T-cell (primary cell): ENCODE results near the gene LCP2. TPM values are rescaled to one million over a fixed set of nuclear protein-coding genes. Genes with fewer than 3 reads are reported as not detected.

Experiments
- ATAC-seq, 4 experiments: fragments of 200-7000 bp in 3 of 4; fragments of 150-1000 bp in 1 of 4; cut with Tn5 transposase; replicated peaks in 1 of 4; 1 replicate in 3 of 4; 2 replicates in 1 of 4; pipeline ENCODE4 v1.10.0; 2021; ENCODE audit warnings: moderate library complexity in 3 of 4, mild to moderate bottlenecking in 2 of 4, moderate number of reproducible peaks in 1 of 4
- CTCF ChIA-PET, 2 donors: fragments of 300-600 bp; sonication (Branson Sonifier 250); formaldehyde crosslinking; loops; one replicate each; lab custom pipeline; 2022; ENCODE audit warnings: antibody characterized with exemption in 2 of 2; lab: Charles Lee
- POLR2A ChIA-PET, 2 donors: fragments of 300-600 bp; sonication (Branson Sonifier 250); formaldehyde crosslinking; loops; one replicate each; lab custom pipeline; 2022; ENCODE audit warnings: antibody characterized with exemption in 2 of 2; lab: Charles Lee
- DNase-seq, 35 experiments: peaks; one replicate each; pipeline versions ENCODE4 v3.0.0 to v3.0.0-alpha.2; 2013 to 2023
- H3K27ac ChIP-seq: one replicate; pipeline ENCODE4 v1.5.1; 2013; ENCODE audit warnings: low read length
- H3K27me3 ChIP-seq, 2 experiments: replicated peaks in 1 of 2; 1 replicate in 1 of 2; 2 replicates in 1 of 2; pipeline versions ENCODE4 v1.6.1 to v1.7.0; 2013; ENCODE audit warnings: low read length in 1 of 2, mixed read lengths in 1 of 2; ENCODE audit not compliant: control insufficient read depth in 2 of 2, insufficient read depth in 2 of 2; ENCODE audit errors: extremely low read depth in 1 of 2
- H3K36me3 ChIP-seq, 2 donors: 1 replicate in 1 of 2; 2 replicates in 1 of 2; pipeline versions ENCODE4 v1.6.1 to v1.7.0; 2013; ENCODE audit warnings: low read length in 1 of 2; ENCODE audit not compliant: control insufficient read depth in 2 of 2, insufficient read depth in 1 of 2; ENCODE audit errors: extremely low read depth in 1 of 2
- H3K4me1 ChIP-seq, 2 experiments: 1 replicate in 1 of 2; 2 replicates in 1 of 2; pipeline versions ENCODE4 v1.6.1 to v1.7.0; 2013; ENCODE audit warnings: low read length in 2 of 2, mixed read lengths in 1 of 2; ENCODE audit not compliant: insufficient read depth in 2 of 2, control insufficient read depth in 1 of 2; ENCODE audit errors: extremely low read depth in 1 of 2
- H3K4me3 ChIP-seq, 2 donors: 1 replicate in 1 of 2; 2 replicates in 1 of 2; pipeline versions ENCODE4 v1.5.1 to v1.7.0; 2013; ENCODE audit warnings: mild to moderate bottlenecking in 2 of 2, low read length in 1 of 2, moderate library complexity in 1 of 2; ENCODE audit not compliant: control insufficient read depth in 1 of 2; ENCODE audit errors: extremely low read depth in 1 of 2
- H3K9me3 ChIP-seq: 2 replicates; pipeline ENCODE4 v1.7.0; 2013
- H3K27ac Mint-ChIP-seq, 2 donors: one replicate each; pipeline ENCODE4 v1.8.0; 2020 to 2021; ENCODE audit warnings: mild to moderate bottlenecking in 2 of 2, mixed read lengths in 2 of 2
- H3K27me3 Mint-ChIP-seq, 2 donors: one replicate each; pipeline ENCODE4 v1.8.0; 2021 to 2022; ENCODE audit warnings: mixed read lengths in 2 of 2
- H3K36me3 Mint-ChIP-seq: one replicate; pipeline ENCODE4 v1.8.0; 2021; ENCODE audit warnings: mixed read lengths
- H3K4me1 Mint-ChIP-seq, 3 donors: one replicate each; pipeline ENCODE4 v1.8.0; 2020 to 2022; ENCODE audit warnings: mixed read lengths in 3 of 3, mild to moderate bottlenecking in 1 of 3
- H3K4me3 Mint-ChIP-seq, 3 donors: one replicate each; pipeline ENCODE4 v1.8.0; 2020 to 2022; ENCODE audit warnings: mild to moderate bottlenecking in 3 of 3, mixed read lengths in 3 of 3, moderate library complexity in 3 of 3
- H3K9me3 Mint-ChIP-seq, 3 donors: one replicate each; pipeline ENCODE4 v1.8.0; 2020 to 2022; ENCODE audit warnings: mixed read lengths in 3 of 3
- WGBS: methylation state at CpG from one replicate; pipeline ENCODE4 v1.1.5; 2013; ENCODE audit warnings: missing lambda C conversion rate; ENCODE audit not compliant: insufficient coverage; 5-methylcytosine and 5-hydroxymethylcytosine counted together
- total RNA-seq, 35 experiments: library from RNA in 6 of 35; stranded (reverse) in 6 of 35; fragments of 120-200 nt in 1 of 35; gene quantifications; one replicate each; pipeline versions ENCODE4 v1.2.1 to v1.2.4 and lab custom pipeline; 2013 to 2026

The LCP2 gene
- total RNA-seq, 5 donors from 2014 or later (not counting 1 experiment from before 2014, with no cell fraction given) = 355 to 394 (median 374) TPM

- H3K9me3 ChIP-seq = no peaks in the 10 kb centered on the region
- Mint-ChIP-seq H3K36me3 (peaks cover 81% of the 10 kb centered on the region), H3K27me3 (no peaks in the 10 kb centered on the region), H3K27ac (peak overlapping the region; percentile 91 to 95), H3K4me3 (peak overlapping the region in 1 of 3 donors; percentile 31), H3K4me1 (peaks cover 93 to 97% (median 96%) of the 10 kb centered on the region in 3 donors), H3K9me3 (no peaks in the 10 kb centered on the region)
- no peaks in the 10 kb centered on the region for H3K27me3 ChIP-seq
- DNase-seq = no peak
- no peak overlapping the region for H3K4me3 ChIP-seq
- peaks cover 85 to 86% of the 10 kb centered on the region in 2 experiments for H3K4me1 ChIP-seq
- peaks cover 8 to 96% of the 10 kb centered on the region in 2 donors for H3K36me3 ChIP-seq
- whole genome bisulfite sequencing = 83% methylated on average over 1 of the region's 5 CpGs
- CTCF ChIA-PET = interaction anchor here (1.0 to 5.2 kb wide), 11 partner anchors 9 to 73 kb away, joined by 3 to 60 read pairs (median 12); no protein-coding TSS in a partner anchor
- H3K27ac ChIP-seq = peak overlapping the region; percentile 54
- POLR2A ChIA-PET = interaction anchor here in 1 of 2 donors (2.1 kb wide), 1 partner anchor 69 kb away, joined by 9 read pairs; no protein-coding TSS in a partner anchor
- no peak for ATAC-seq
These were observed 32.1 kb downstream of the LCP2 start for GRCh38 chr5:170265522-170265921.

GRCh38 chr5:170263906-170264305 lies 33.7 kb downstream of the LCP2 start:
- Mint-ChIP-seq H3K4me3 (peak overlapping the region in 1 of 3 donors; percentile 64), H3K27ac (peak overlapping the region; percentile 96 to 97), H3K36me3 (peaks cover 83% of the 10 kb centered on the region), H3K27me3 (no peaks in the 10 kb centered on the region), H3K9me3 (no peaks in the 10 kb centered on the region), H3K4me1 (peaks cover 90 to 98% (median 97%) of the 10 kb centered on the region in 3 donors)
- H3K36me3 ChIP-seq = peaks cover 13 to 96% of the 10 kb centered on the region in 2 donors
- no peaks in the 10 kb centered on the region for H3K27me3 ChIP-seq
- H3K4me1 ChIP-seq = peaks cover 77 to 81% of the 10 kb centered on the region in 2 experiments
- CTCF ChIA-PET = no interaction called here
- H3K4me3 ChIP-seq = no peak overlapping the region
- no peaks in the 10 kb centered on the region for H3K9me3 ChIP-seq
- WGBS = no CpG with 5 or more reads among the region's 4 CpGs
- peak overlapping the region; percentile 15 for H3K27ac ChIP-seq
- DNase-seq (no peak), ATAC-seq (no peak)
- POLR2A ChIA-PET = no interaction called here

GRCh38 chr5:170262061-170263045 lies 35.2 kb downstream of the LCP2 start:
- peaks cover 90 to 94% (median 93%) of the 10 kb centered on the region in 3 donors for H3K4me1 Mint-ChIP-seq
- 0% methylated on average over 5 of the region's 15 CpGs for WGBS
- DNase-seq (peak in 33 of 35 experiments; percentile 29 to 81 (median 57)), ATAC-seq (peak; percentile 84 to 90 (median 86))
- H3K27ac ChIP-seq = peak overlapping the region; percentile 73
- peak overlapping the region in 1 of 2 donors; percentile 18 for H3K4me3 ChIP-seq
- ChIA-PET CTCF (interaction anchor here (0.6 to 2.3 kb wide), 19 partner anchors 9 to 681 kb away, joined by 3 to 14 read pairs (median 4); no protein-coding TSS in a partner anchor), POLR2A (interaction anchor here (0.6 to 1.9 kb wide), 11 partner anchors 10 to 126 kb away, joined by 3 to 6 read pairs (median 3); no protein-coding TSS in a partner anchor)
- H3K36me3 ChIP-seq = peaks cover 20 to 96% of the 10 kb centered on the region in 2 donors
- H3K27ac Mint-ChIP-seq = peak overlapping the region; percentile 96 to 97
- peak overlapping the region; percentile 37 to 64 (median 62) for H3K4me3 Mint-ChIP-seq
- peaks cover 66 to 67% of the 10 kb centered on the region in 2 experiments for H3K4me1 ChIP-seq
- H3K9me3 ChIP-seq = no peaks in the 10 kb centered on the region
- H3K9me3 Mint-ChIP-seq = no peaks in the 10 kb centered on the region
- H3K27me3 Mint-ChIP-seq = no peaks in the 10 kb centered on the region
- H3K27me3 ChIP-seq = no peaks in the 10 kb centered on the region
- peaks cover 86% of the 10 kb centered on the region for H3K36me3 Mint-ChIP-seq

GRCh38 chr5:170261528-170262043 lies 36.0 kb downstream of the LCP2 start:
- Histone ChIP-seq H3K4me1 (peaks cover 59 to 66% of the 10 kb centered on the region in 2 experiments), H3K36me3 (peaks cover 24 to 96% of the 10 kb centered on the region in 2 donors), H3K27me3 (no peaks in the 10 kb centered on the region), H3K4me3 (no peak overlapping the region), H3K9me3 (no peaks in the 10 kb centered on the region), H3K27ac (peak overlapping the region; percentile 73)
- H3K4me3 Mint-ChIP-seq = peak overlapping the region; percentile 37 to 64 (median 62)
- CTCF ChIA-PET = interaction anchor here (0.6 to 2.3 kb wide), 18 partner anchors 9 to 81 kb away, joined by 3 to 14 read pairs (median 4); no protein-coding TSS in a partner anchor
- DNase-seq (no peak), ATAC-seq (no peak)
- no CpG with 5 or more reads among the region's 3 CpGs for WGBS
- H3K27ac Mint-ChIP-seq = peak overlapping the region; percentile 96 to 97
- no peaks in the 10 kb centered on the region for H3K27me3 Mint-ChIP-seq
- no peaks in the 10 kb centered on the region for H3K9me3 Mint-ChIP-seq
- POLR2A ChIA-PET = interaction anchor here (0.6 to 1.9 kb wide), 9 partner anchors 9 to 127 kb away, joined by 3 to 6 read pairs (median 3); no protein-coding TSS in a partner anchor
- peaks cover 87% of the 10 kb centered on the region for H3K36me3 Mint-ChIP-seq
- H3K4me1 Mint-ChIP-seq = peaks cover 90 to 93% (median 93%) of the 10 kb centered on the region in 3 donors

GRCh38 chr5:170257370-170257769 lies 40.2 kb downstream of the LCP2 start:
- ATAC-seq (no peak), DNase-seq (no peak)
- no peaks in the 10 kb centered on the region for H3K9me3 ChIP-seq
- H3K4me1 ChIP-seq = peaks cover 26 to 51% of the 10 kb centered on the region in 2 experiments
- CTCF ChIA-PET = interaction anchor here in 1 of 2 donors (1.0 kb wide), 1 partner anchor 8 kb away, joined by 3 read pairs; no protein-coding TSS in a partner anchor
- peaks cover 86 to 90% (median 87%) of the 10 kb centered on the region in 3 donors for H3K4me1 Mint-ChIP-seq
- H3K4me3 Mint-ChIP-seq = no peak overlapping the region
- peak overlapping the region; percentile 71 to 85 for H3K27ac Mint-ChIP-seq
- H3K27me3 Mint-ChIP-seq = no peaks in the 10 kb centered on the region
- H3K27ac ChIP-seq = peak overlapping the region; percentile 29
- POLR2A ChIA-PET = no interaction called here
- H3K9me3 Mint-ChIP-seq = no peaks in the 10 kb centered on the region
- peaks cover 23 to 97% of the 10 kb centered on the region in 2 donors for H3K36me3 ChIP-seq
- no peaks in the 10 kb centered on the region for H3K27me3 ChIP-seq
- H3K36me3 Mint-ChIP-seq = peaks cover 87% of the 10 kb centered on the region
- 100% methylated on average over 1 of the region's 4 CpGs for WGBS
- H3K4me3 ChIP-seq = no peak overlapping the region
